GM23338 (cell line): ENCODE measurements around the gene ZSWIM9.

Source experiments
- CTCF ChIP-seq, 2 experiments: fragments of 200-600 bp in 1 of 2; sonication (generic) in 1 of 2; conservative IDR thresholded peaks; 2 replicates each; pipeline versions ENCODE4 v1.5.1 to v1.6.1; 2016 to 2017; ENCODE audit warnings: antibody characterized with exemption in 2 of 2, low read depth in 2 of 2, mild to moderate bottlenecking in 2 of 2, moderate library complexity in 1 of 2
- EZH2 ChIP-seq: fragments of 200-600 bp; sonication (generic); IDR thresholded peaks from one replicate; pipeline ENCODE4 v1.8.0; 2017; ENCODE audit warnings: antibody characterized with exemption, mild to moderate bottlenecking, low read depth; ENCODE audit not compliant: unreplicated experiment

- TF ChIP-seq EZH2 (no peak), CTCF (conservative IDR thresholded peaks at IDR 0.05; ENCODE audit: low read depth in 2 of 2) (no peak)
These were observed 36.1 kb downstream of the ZSWIM9 start for GRCh38 chr19:48206397-48207093.
